NCI-H1694 (cell line): ENCODE results near the gene SPTBN1.
A peak's percentile ranks its signal among the peaks of the same experiment; 100 is the strongest.

Source experiments
- DNase-seq: peaks from one replicate; lab custom pipeline; 2025; lab: John Stamatoyannopoulos, UW

The SPTBN1 gene

DNA sequence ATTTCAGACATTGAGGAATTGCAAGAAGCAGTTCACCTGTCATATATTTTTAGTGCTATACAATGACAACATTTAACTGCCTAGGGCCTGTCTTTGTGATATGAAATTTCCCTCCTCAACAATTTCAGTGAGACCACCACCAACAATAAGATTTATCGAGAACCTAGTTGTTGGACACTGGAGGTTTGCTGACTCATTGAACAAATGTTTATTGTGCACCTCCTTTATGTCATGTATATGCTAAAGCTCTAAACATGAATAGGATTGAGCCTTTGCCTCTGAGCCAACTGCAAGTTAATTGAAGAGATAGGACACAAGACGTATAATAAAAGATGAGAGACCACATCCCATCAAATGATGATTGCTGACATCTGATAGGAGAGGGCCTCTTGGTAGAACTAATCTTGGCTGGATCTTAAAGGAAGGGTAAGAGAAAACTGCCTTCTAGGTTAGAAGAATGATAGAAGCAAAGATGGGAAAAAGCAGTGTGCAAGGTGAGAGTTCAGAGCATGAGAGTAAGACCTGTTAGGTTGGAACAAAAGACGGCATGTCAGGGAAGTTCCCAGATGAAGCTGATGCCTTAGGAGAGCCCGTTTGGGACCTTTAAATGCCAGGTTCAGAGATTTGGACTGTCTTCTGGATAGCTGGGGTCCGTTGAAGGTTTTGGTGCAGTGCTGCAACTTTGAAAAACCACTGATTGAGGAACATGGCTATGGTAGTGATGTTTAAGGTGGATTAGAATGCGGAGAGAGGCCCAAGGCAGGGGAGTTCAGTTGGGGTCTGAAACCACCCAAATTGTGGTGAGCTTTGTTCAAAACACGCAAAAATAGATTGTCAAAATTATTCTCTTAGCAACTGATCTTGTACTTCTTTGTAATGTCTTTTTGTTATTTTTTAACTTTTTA lies 134.3 kb downstream of the SPTBN1 start:
- DNase-seq, result no peak

GRCh38 chr2:54591551-54591950 lies 135.4 kb downstream of the SPTBN1 start:
- DNase-seq, result peak; percentile 58

GRCh38 chr2:54593249-54593648 lies 137.1 kb downstream of the SPTBN1 start:
- no peak for DNase-seq

- DNase-seq, result no peak
Observed at GRCh38 chr2:54594048-54594447, 137.9 kb downstream of the SPTBN1 start.

- no peak for DNase-seq
Observed at GRCh38 chr2:54595161-54595803, 139.2 kb downstream of the SPTBN1 start.

DNA sequence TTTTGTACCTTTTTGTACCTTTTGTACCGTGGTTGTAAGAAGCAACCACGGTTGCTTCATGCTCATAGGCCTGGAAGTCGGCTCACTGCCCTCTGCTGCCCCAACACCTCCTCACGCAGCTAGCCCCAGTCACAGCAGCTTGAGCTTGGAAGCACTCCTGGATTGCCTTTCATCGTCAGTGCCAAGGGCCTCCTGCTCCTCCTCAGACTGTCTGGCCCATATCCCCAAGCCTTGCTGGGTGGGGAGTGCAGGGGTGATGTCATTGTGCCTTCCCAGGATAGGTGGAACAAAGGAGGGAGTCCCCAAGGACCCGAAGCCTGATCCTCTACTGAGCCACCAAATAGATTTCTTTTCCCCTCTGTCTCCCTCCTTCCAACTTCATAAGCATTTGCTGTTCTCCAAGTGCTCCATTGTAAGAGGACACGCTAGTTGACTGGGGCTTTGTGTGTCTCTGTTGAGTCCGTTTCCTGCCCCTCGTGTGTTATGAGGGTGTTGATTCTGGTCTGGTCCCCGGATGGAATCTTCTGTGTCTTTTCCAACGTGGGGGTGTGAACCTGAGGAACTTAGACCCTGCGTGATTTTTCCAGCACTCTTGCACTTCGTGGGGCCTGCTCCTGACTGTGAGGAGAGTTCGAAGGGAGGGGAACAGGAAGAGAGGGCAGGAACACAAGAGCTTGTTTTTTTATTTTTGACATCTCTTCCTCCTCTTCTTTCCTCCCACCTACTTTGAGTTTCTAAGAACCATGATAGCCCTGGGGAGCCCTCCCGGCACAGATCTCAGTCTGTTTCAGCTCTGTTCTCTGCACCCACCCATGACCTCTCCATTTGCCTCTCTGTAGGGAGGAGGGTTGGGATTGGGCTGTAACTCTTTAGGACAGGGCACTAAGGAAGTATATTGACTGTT lies 140.1 kb downstream of the SPTBN1 start:
- no peak for DNase-seq

DNA sequence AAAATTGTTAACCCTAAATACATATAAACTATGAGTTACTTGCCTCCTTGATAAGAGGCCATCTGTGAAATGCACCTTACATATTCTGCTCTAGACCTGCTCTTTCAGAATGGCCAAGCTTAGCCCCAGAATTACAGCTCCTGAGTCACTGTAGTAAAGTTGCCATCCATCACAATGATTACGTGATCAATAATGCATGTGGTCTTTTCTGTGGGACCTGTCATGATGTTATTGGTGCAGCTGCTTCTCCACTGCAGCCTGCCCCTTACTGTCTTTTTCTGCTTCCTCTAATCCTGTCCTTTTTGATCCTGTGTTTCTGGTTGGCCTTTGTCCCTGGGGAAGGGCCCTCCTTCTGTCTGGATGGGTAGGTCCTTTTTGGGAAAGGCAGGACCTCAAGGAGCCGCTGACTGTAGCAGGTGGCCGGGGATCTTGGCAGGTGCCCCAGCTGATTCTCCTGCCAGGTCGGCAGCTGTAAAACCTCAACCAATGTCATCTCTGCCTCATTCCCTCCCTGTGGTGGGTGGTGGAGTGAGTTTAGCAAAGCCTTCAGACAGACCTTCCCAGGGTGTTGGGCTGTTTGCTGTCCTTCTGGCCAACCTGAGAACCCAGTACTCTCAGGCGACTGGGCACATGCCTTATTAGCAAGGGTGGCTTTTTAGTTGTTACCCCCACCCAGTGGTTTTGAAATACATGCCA lies 141.2 kb downstream of the SPTBN1 start:
- peak; percentile 32 for DNase-seq

- no peak for DNase-seq
Observed at GRCh38 chr2:54598347-54599325, 142.5 kb downstream of the SPTBN1 start.

GRCh38 chr2:54599326-54599710 lies 143.2 kb downstream of the SPTBN1 start:
- DNase-seq, result no peak

DNA sequence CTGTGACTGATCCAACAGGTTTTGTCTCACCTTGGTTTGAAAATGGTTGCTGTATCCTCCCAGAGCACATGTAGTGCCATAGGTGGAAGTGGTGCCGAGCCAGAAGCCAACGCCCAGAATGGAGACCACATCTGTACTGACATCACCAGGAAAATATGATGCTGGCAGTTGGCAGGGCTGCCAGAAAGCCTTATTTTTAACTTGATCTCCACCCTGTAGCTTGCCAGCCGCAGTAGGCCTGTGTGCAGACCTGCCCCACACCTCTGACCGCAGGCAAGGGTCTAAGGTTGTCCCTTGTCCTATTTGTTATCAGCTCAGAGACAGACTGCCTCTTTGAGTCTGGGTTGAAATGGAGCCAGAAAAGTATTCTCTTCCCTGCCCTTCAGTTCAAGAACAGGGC lies 143.8 kb downstream of the SPTBN1 start:
- no peak for DNase-seq

DNA sequence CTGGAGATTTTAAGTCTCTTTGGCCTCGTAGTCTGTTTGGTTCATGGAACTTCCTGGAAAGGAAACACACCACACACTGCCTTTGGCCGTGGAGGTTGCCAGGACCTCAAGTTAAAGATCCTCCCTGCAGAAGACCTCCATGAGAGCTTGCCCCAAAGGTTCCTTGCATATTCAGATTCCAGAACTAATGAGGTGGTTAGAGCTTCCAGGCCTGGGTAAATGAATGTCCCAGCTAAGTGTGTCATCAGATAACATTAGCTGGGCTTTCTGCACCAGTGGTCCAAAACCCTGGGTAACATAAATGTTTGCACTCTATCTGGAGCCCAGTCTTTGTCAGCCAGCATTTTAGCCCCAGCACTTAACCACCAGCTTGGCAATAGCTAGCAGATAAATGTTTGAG lies 145.2 kb downstream of the SPTBN1 start:
- no peak for DNase-seq

GRCh38 chr2:54602736-54603322 lies 146.7 kb downstream of the SPTBN1 start:
- DNase-seq, result no peak

DNA sequence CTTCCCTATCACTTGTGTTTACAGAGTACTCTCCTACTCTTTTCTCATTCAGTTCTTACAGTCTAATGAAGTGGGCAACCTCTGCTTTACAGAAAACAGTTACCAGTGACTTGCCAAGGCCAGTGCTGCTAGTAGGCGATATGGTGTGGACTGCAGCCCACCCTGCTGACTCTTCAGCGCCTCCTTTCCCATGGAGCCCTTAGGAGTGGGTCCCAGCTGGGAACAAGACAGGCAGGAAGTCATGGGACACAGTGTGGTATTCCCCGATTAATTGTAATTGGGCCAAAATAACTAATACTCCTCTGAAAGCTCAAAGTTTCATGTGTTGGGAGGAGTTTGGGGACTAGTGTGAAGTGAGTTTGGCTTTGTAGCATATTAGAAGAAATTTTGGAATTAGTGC lies 147.2 kb downstream of the SPTBN1 start:
- no peak for DNase-seq

DNA sequence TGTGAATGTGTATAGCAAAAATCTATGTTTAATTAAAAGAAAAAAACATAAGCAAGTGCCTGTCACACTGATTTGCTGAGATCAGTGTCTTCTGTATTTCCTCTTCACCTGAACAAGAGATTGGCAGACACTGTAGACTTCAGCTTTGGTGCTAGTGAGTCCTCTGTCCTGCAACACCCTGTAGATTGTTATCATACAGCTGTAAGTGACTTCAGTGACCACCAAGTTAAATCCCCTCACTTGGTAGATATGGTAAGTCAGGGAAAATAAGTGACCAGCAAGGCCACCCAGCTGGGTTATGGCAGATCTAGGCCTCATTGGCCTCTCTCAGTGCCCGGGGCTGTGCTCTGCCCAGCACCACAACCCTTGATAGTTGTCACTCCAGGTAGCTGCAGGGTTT lies 147.7 kb downstream of the SPTBN1 start:
- no peak for DNase-seq

DNA sequence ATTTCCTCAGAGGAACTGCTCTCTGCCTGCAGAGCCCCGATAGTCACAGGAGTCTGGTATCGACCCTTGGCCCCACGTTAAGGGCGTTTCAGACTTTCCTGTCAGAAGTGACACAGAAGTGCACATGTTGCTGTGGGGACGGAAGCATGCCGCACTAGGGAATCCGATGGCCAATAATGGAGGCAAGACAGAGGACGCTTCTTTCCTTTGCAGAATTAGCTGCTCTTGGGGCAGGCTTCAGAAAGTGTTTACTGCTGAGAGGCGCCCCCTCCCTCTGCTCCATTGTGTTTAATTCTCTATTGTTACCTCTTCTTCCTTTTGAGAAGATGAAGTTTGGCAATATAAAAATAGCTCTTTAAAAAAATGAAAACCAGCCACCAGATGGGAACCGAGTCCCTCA lies 148.7 kb downstream of the SPTBN1 start:
- DNase-seq, result no peak

GRCh38 chr2:54605836-54606235 lies 149.7 kb downstream of the SPTBN1 start:
- DNase-seq, result no peak

DNA sequence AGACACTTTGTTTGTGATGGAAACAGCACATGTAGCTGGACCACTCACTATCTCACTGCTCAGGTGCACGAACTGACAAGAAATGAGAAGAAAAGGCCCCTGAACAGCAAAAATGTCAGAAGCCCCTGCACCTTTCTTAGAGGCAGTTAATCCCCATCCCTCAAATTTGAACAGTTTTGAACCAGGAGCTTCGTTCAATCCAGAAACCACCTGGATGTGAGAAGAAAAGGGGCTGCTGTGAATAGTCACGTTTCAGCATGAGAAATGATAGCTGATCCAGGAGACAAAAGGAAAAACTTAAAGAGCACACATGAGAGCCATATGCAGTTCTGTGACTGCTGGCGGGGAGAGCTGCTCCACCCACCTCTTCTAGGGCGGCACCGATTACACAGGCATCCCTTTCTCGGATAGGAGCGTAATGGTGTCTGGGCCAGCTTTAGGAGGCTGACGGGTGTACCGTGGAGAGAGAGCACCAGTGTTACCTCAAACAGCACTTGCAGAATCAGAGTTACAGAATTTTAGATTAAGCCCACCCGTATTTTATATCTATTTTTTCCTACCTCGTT lies 150.3 kb downstream of the SPTBN1 start:
- DNase-seq, result no peak

DNA sequence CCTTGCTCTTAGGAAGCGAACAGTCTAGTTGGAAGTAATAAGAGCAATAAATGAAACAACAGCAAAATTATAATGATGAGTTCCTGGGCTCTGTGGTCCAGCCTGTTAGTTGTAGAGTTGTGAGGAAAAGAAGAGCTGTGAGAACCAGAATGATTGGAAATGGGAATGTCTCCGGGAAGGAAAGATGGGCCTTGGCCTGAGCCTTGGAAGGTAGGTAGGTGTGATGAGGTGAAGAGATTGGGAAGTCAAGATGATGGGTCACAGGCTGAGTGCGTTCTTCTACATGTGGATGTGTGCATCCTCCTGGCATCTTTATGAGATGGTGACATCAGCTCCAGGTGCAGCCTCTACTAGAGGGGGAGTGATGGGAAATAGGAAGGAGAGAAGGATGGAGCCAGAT lies 152.1 kb downstream of the SPTBN1 start:
- DNase-seq, result no peak

GRCh38 chr2:54609241-54609640 lies 153.1 kb downstream of the SPTBN1 start:
- DNase-seq, result no peak

DNA sequence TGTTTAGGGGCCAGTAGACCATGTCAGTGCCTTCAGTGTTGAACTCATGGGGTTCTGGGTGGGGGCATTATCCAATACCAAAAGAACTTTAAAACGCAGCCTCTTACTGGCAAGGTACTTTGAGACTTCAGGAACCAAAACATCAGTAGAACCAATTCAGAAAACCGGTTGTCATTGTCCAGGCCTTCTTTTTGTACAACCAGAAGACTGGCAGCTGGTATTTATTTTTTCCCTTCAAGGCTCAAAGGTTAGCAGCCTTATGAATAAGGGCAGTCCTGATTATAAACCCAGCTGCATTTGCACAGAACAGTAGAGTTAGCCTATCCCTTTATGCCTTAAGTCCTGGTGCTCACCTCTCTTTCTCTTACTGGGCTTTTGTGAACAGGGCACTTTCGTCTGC lies 153.5 kb downstream of the SPTBN1 start:
- no peak for DNase-seq
